ENCODE data around the gene SRGAP3.

The SRGAP3 gene

DNA sequence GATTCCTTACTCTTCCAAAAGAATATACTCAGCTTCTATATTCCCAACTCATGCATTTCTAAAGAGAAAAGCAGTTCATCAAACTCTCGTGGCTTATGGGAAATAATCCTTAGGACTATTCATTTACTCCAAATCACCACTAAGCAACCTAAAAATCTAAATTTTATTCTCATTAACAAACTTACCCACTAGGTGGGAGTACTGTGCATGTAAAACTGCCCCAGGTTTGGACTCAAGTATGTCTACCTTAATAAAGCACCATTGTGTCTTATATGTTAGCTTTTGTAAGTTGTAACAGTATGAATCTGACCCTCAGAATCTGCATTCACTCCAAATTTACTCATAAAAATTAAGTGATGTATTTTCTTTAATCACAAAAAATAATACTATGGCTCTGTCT lies 311.4 kb downstream of the SRGAP3 start:
- DNase-seq (ENCODE audit: low read depth in 2 of 3, low spot score in 2 of 3), result no peak

DNA sequence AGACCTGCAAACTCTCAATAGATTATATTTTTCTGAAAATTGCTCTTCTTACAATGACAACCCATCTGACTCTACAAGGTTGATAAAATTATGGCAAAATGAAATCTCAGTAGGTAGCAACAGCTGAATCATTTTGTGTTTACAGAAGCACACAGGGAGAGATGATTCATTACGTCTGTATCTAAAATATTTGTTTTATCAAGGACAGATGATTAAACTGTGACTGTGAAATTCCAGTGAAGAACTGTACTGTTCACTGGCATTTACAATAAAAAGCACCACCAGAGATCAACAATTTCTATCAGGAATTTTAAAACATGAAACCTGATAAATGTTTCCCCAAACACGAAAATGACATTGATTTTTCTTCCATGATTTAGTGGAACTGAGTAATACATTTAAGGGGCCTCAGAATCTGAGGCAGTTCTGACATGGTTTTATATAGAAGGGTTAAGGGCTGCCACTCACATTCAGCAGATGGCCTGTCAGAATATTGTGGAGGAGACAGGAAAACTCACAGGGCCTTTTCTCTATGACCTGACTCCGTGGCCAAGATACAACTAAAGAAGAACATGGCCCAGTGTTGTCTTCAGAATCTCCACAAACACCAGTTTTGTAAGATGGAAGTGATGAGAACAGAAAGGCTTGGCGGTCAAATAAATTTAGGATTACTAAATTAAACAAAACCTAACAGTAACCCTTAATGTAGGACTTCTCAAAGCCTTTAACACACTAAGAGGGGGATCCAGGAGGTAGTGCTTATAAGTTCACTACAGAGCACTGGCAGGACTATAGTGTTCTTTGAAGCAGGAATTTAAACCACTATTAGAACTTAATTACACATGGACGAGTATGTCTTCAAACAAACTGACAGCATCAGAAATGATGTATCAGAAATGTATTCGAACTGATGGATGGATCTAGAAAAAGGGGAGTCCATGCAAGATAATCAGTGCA lies 312.1 kb downstream of the SRGAP3 start:
- no peak for DNase-seq (ENCODE audit: low read depth in 2 of 3, low spot score in 2 of 3)

DNA sequence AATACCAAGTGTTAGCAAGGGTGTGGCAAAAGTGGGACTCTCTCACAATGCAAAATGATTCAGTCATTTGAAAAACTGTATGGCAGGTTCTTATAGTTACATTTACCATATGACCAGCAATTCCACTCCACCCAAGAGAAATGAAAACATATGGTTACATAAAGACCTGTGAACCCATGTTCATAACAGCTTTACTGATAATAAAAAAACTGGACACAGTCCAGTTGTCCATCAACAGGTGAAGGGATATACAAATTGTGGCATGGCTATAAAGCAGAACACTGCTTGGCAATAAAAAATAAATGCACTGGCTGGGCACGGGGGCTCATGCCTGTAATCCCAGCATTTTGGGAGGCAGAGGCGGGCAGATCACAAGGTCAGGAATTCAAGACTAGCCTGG lies 316.9 kb downstream of the SRGAP3 start:
- no peak for DNase-seq (ENCODE audit: low read depth in 2 of 3, low spot score in 2 of 3)

DNA sequence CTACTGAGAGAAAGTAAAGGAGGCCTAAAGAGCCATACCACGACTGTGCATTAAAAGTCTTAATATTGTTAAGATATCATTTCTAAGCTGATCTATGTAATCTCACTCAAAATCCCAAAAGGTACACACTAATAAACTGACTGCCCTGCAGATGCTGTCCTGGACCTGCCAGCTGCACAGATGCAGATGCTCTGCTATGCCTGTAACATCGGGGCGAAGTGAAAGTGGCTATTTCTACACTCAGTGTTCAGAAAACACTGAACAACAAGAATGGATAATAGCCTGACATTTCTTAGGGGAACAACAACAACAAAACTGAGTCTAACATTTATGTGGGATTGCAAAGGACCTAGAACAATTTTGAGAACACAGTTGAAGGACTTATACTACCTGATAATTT lies 318.1 kb downstream of the SRGAP3 start:
- DNase-seq (ENCODE audit: low read depth in 2 of 3, low spot score in 2 of 3), result no peak

All from activated CD8-positive, alpha-beta memory T cell treated with anti-CD3 and anti-CD28 coated beads for 48 hours (primary cell).